GM23248 (cell line): ENCODE data around the gene PRR33.

Experiments used
- EZH2 ChIP-seq: fragments of 200-600 bp; sonication (generic); IDR thresholded peaks from 2 replicates; pipeline ENCODE4 v1.6.1; 2018; ENCODE audit warnings: antibody characterized with exemption, mild to moderate bottlenecking; ENCODE audit not compliant: insufficient read depth, poor library complexity, severe bottlenecking
- EZH2phosphoT487 ChIP-seq: fragments of 200-600 bp; sonication (generic); IDR thresholded peaks from 2 replicates; pipeline ENCODE4 v1.6.1; 2018; ENCODE audit warnings: antibody characterized with exemption, moderate library complexity, mild to moderate bottlenecking, low read depth; ENCODE audit not compliant: insufficient read depth

GRCh38 chr11:1870721-1871466 lies 20.8 kb downstream of the PRR33 start:
- TF ChIP-seq EZH2phosphoT487: no peak
- peak; percentile 81 for TF ChIP-seq EZH2
